Stimulated activated CD8-positive, alpha-beta memory T cell treated with anti-CD3 and anti-CD28 coated beads, Interleukin-4, amount 100 ng/mL, for 48 hours (primary cell): Measurements from ENCODE around the gene CNPY1.
"Not testable (repeated sequence)": the region's sequence is repeated elsewhere in the genome, so short reads cannot be mapped to it uniquely, and the experiment has no call there.

Experiments
- DNase-seq: peaks from one replicate; pipeline ENCODE4 v3.0.0-alpha.2; 2020

Gene CNPY1

GRCh38 chr7:155531681-155532080 is 14.7 kb downstream of the CNPY1 start:
- no peak for DNase-seq

DNA sequence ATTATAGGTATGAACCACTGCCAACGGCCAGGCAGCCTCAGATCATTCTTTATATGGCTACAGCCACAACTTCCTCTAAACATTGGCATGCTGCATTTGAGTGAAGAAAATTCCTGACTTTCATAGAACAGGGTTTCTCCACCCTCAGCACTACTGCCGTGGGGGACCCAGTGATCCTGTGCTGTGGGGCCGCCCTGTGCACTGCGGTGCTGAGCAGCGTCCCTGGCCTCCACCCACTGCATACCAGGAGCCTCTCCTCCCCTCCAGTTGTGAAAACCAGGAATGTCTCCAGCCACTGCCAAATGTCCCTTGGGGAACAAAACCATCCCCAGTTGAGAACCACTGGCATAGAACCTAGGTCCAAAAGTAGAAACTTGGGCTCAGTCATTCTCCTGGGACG is 15.8 kb downstream of the CNPY1 start:
- DNase-seq = no peak

DNA sequence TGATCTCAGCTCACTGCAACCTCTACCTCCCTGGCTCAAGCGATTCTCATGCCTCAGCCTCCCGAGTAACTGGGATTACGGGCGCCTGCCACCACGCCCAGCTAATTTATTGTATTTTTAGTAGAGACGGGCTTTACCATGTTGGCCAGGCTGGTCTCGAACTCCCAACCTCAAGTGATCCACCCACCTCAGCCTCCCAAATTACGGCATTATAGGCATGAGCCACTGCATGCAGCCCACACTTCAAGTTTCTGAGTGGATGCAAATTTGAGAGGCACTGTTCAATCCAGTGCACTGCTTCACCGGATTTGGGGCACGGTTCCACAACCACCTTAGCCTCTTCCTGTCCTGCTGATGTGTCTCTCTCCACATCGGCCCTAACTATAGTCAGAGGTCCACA is 16.5 kb downstream of the CNPY1 start:
- DNase-seq = no peak

- DNase-seq = no peak
Observed at GRCh38 chr7:155529346-155529745, 17.0 kb downstream of the CNPY1 start.

- no peak for DNase-seq
Observed at GRCh38 chr7:155527664-155528063, 18.7 kb downstream of the CNPY1 start.

DNA sequence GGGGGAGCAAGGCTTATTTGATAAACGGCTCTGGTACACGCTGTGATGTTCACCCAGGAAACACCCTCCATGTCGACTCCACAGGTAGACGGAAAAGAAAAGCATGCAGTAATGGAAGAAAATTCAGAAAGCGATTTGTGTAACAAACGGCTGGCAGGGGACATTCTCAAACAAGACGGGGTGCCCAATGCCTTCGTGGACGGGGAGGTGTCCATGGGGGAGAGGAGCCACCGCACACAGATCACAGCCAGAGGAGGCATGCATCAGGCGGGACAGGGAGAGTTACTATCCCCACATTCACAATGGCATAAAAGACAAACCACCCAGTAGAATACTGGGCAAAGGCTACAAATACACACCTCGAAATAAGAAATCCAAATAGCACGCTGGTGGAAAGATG is 20.1 kb downstream of the CNPY1 start:
- DNase-seq = no peak

GRCh38 chr7:155524018-155524556 is 22.3 kb downstream of the CNPY1 start:
- DNase-seq = no peak

- no peak for DNase-seq
Observed at GRCh38 chr7:155523168-155523675, 23.1 kb downstream of the CNPY1 start.

- no peak for DNase-seq
Observed at GRCh38 chr7:155521743-155522398, 24.5 kb downstream of the CNPY1 start.

DNA sequence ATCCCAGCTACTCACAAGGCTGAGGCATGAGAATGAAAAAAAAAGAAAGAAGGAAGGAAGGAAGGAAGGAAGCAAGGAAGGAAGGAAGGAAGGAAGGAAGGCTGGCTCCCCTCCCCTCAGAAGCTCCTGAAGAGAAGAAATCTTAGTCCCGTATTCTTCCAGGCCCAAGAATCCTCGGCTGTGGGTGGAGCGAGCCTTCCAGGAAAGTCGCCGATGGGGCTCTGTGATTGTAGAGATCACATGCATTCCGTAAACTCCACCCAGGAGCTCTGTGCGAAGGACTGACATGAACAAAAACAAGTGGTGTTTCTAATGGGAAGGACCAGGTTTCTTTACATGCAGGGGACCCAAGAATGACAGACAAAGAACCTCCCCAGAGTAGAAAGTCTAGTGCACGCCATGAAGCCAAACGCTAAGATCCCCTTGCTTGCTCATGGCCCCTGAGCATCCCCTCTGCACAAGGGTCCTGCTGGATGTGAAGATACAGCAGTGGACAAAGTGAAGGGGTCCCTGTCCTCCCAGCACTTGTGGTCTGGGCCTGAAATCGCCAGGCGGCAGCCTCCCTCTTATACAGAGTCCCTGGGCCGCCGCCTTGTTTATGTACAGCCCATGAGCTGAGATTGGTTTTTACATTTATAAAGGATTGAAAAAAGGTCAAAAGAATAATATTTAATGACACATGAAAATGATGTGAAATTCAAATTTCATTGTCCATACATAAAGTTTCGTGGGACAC is 25.2 kb downstream of the CNPY1 start:
- DNase-seq = no peak

GRCh38 chr7:155520114-155520513 is 26.2 kb downstream of the CNPY1 start:
- no peak for DNase-seq

- DNase-seq = not testable (repeated sequence)
Observed at GRCh38 chr7:155519358-155519757, 27.0 kb downstream of the CNPY1 start.

DNA sequence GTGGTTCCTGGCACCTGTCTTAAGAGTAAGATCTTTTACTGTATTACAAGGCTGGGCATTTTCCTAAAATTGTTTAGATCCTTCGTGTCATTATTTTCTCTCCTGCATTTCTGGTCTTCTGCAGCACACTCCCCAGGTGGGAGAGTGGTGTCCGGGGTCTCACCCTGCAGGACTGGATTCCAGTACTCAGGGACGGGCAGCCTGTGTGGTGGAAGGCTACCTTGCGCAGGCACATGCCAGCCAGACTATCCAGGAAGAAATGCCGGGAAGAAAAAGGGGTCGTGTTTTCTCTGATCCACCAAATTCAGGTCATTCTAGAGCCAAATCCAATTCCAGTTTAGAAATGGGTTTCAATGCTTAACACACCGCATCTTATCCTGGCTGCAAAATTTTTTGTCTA is 27.7 kb downstream of the CNPY1 start:
- no peak for DNase-seq

DNA sequence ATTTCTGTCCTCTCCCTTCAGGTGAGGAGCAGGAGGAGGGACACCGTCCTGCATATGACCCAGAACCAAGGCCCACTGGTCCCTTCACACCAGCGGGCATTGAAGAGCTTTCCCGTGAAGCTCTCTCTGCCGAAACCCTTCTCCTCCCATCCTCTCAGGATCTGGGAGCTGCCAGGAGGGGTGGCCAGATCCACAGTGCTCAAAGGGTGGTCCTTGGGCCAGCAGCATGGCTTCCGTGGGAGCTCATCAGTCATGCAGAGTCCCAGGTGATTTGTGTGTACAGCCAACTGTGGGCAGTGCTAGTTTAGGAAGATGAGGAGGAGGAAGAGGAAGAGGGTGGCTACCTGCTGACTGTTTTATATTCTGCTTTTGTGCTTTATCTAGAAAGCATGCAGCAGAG is 28.4 kb downstream of the CNPY1 start:
- no peak for DNase-seq

DNA sequence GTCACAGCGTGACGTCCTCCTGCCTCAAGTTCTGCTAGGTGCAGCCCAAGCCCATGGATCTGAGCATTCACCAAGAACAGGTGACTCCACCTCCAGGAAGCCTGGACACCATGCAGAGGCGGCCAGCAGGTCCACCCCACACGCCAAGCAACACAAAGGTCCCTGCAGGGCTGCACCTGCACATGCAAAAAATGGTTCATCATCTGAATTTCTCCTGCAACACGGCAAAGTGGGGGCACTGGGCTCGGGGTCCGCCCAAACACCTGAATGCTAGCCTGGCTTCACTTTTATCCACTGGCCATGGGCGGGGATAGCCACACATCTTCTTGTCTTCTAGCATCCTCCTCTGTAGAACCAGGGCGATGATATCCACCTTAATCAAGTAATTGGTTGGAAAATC is 28.9 kb downstream of the CNPY1 start:
- no peak for DNase-seq

GRCh38 chr7:155516466-155516865 is 29.9 kb downstream of the CNPY1 start:
- no peak for DNase-seq

DNA sequence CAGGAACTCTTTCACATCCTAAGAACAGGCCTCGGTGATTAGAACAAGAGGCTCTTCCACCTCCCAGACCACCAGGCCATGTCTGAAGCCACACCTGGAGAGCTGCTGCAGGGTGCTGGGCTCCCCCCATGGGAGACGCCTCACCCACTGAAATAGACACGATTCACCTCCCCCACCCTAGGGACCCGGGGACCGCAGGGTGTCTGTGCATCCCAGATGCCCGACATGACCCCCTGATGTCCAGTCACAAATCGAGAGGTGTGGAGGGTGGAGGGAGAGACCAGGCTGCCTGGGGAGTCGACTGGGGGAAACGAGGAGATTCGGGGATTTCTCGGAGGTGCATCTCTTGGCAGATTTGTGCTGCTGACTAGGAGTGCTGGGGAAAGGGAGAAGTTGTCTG is 31.0 kb downstream of the CNPY1 start:
- no peak for DNase-seq

- no peak for DNase-seq
Observed at GRCh38 chr7:155514296-155514695, 32.1 kb downstream of the CNPY1 start.

DNA sequence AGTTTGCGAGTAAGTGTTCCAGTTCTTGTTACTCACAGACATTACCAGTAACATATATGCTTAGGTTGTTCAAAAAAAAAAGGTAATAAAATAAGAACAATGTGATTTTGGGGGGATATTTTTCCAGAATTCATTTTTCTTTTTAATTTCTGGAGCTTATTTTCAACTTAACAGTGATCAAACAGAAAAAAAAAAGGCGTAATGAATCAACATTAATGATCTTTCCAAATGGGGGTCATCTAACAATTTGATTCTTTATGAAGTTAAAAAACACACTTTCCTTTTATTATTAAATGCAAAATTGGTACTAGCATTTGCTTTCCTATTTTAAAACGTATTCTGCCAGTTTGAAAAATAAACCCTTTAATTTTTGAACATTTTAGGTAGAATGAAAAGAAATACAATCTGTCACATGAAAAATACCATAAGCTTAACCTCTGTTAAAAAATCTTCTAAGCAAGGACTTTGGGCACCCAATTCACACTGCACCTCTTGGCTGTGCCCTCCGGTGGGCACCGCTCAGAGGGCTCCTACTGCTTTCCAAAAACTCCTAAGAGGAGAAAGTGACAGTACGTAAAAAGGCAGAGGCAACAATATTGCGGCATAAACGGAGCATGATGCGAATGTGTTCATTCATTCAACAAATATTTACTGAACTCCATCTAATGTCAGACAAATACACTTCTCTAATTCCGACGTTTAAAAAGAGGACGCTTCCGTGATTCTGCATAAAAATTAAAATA is 32.6 kb downstream of the CNPY1 start:
- no peak for DNase-seq

GRCh38 chr7:155512246-155512887 is 34.0 kb downstream of the CNPY1 start:
- no peak for DNase-seq

- no peak for DNase-seq
Observed at GRCh38 chr7:155511702-155511996, 34.7 kb downstream of the CNPY1 start.

DNA sequence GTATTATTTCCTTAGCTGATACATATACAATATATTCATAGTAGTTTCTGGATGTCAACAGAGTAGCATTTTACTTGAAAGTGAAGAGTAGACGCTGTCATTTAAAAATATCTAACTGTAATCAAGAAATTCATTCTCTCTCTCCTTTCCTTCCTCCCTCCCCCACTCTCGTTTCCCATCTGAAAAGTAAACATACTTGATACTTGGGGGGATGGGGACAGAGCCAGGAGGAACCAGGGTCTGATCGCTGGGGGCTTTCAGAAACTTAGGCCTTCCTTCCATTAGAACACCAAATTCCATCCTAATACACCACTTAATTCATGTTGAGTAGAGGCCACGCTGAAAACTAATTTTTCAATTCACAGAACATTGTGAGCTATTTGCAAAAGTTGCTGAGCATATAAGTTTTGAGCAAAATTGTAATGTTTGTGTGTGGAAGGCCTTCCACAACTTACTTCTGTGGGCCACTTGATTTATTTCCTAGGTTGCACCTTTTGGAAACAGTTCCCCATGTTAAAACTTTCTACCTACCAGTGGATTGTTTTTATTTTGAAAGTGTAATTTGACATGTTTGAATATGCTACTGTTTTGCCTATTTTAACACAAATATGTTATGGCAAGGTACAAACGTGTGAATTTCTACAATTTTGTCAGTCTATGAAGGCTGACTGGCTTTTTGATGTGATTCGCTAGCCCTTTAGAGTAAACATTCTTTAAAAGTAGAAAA is 35.2 kb downstream of the CNPY1 start:
- no peak for DNase-seq
